B cell (primary cell): ENCODE data around the gene NT5C. TPM values are rescaled to one million over a fixed set of nuclear protein-coding genes. Genes with fewer than 3 reads are reported as not detected.
A peak's percentile ranks its signal among the peaks of the same experiment; 100 is the strongest.

Experiments used
- ATAC-seq: fragments of 200-7000 bp; cut with Tn5 transposase; one replicate; pipeline ENCODE4 v1.10.0; 2021; ENCODE audit warnings: low read depth, mild to moderate bottlenecking, moderate number of reproducible peaks, moderate library complexity
- CTCF ChIA-PET: fragments of 350-600 bp; sonication (Branson Sonifier 250); formaldehyde crosslinking; loops from one replicate; lab custom pipeline; 2021; ENCODE audit warnings: antibody characterized with exemption, inconsistent platforms; lab: Charles Lee
- POLR2A ChIA-PET: fragments of 350-600 bp; sonication (Branson Sonifier 250); formaldehyde crosslinking; loops from one replicate; lab custom pipeline; 2021; ENCODE audit warnings: antibody characterized with exemption; lab: Charles Lee
- DNase-seq: peaks from one replicate; pipeline ENCODE4 v3.0.0; 2013
- H2AFZ ChIP-seq: 2 replicates; pipeline ENCODE4 v1.6.1; 2012; ENCODE audit warnings: mild to moderate bottlenecking, low read depth, low read length; ENCODE audit not compliant: insufficient read depth, poor library complexity, severe bottlenecking
- H3K27ac ChIP-seq, 2 donors: 1 replicate in 1 of 2; 2 replicates in 1 of 2; pipeline ENCODE4 v1.5.1; 2012 to 2013; ENCODE audit warnings: low read length in 2 of 2, mild to moderate bottlenecking in 2 of 2, moderate library complexity in 1 of 2
- H3K27me3 ChIP-seq, 4 experiments: fragments of 200-600 bp in 1 of 4; sonication (generic) in 1 of 4; replicated peaks in 1 of 4; 1 replicate in 2 of 4; 2 replicates in 2 of 4; pipeline versions ENCODE4 v1.6.1 to v1.7.0; 2013 to 2016; ENCODE audit warnings: low read length in 3 of 4, mild to moderate bottlenecking in 2 of 4, mixed read lengths in 1 of 4, moderate library complexity in 1 of 4; ENCODE audit not compliant: insufficient read depth in 4 of 4, control insufficient read depth in 3 of 4; ENCODE audit errors: control extremely low read depth in 1 of 4
- H3K36me3 ChIP-seq, 2 experiments: replicated peaks in 1 of 2; 1 replicate in 1 of 2; 2 replicates in 1 of 2; pipeline versions ENCODE4 v1.6.1 to v1.7.1; 2013; ENCODE audit warnings: low read length in 1 of 2; ENCODE audit not compliant: insufficient read depth in 2 of 2, control insufficient read depth in 1 of 2; ENCODE audit errors: control extremely low read depth in 1 of 2, extremely low read depth in 1 of 2
- H3K4me1 ChIP-seq, 2 donors: fragments of 200-600 bp in 1 of 2; sonication (generic) in 1 of 2; 1 replicate in 1 of 2; 2 replicates in 1 of 2; pipeline versions ENCODE4 v1.5.1 to v1.6.1; 2013 to 2017; ENCODE audit warnings: low read length in 2 of 2; ENCODE audit not compliant: control insufficient read depth in 2 of 2, insufficient read depth in 2 of 2
- H3K4me2 ChIP-seq: replicated peaks from 2 replicates; pipeline ENCODE3; 2012; ENCODE audit warnings: mild to moderate bottlenecking, low read depth, low read length; ENCODE audit not compliant: poor library complexity, severe bottlenecking
- H3K4me3 ChIP-seq, 5 experiments: fragments of 200-600 bp in 1 of 5; sonication (generic) in 1 of 5; 1 replicate in 3 of 5; 2 replicates in 2 of 5; pipeline versions ENCODE4 v1.5.1 to v1.7.0; 2011 to 2016; ENCODE audit warnings: low read length in 4 of 5, mild to moderate bottlenecking in 4 of 5, low read depth in 2 of 5, control low read depth in 1 of 5, moderate library complexity in 1 of 5; ENCODE audit not compliant: insufficient read depth in 1 of 5; ENCODE audit errors: control extremely low read depth in 1 of 5, extremely low read depth in 1 of 5
- H3K79me2 ChIP-seq: fragments of 200-600 bp; sonication (generic); one replicate; pipeline ENCODE4 v1.6.0; 2016; ENCODE audit warnings: low read length; ENCODE audit not compliant: control insufficient read depth, insufficient read depth
- H3K9ac ChIP-seq: fragments of 200-600 bp; sonication (generic); 2 replicates; pipeline ENCODE4 v1.6.1; 2017; ENCODE audit warnings: mild to moderate bottlenecking, low read length, moderate library complexity
- H3K9me3 ChIP-seq, 3 donors: one replicate each; pipeline versions ENCODE4 v1.6.1 to v1.7.1; 2013; ENCODE audit warnings: low read length in 2 of 3; ENCODE audit not compliant: control insufficient read depth in 2 of 3, insufficient read depth in 1 of 3; ENCODE audit errors: control extremely low read depth in 1 of 3
- H4K20me1 ChIP-seq: 2 replicates; pipeline ENCODE4 v1.6.0; 2012; ENCODE audit warnings: mild to moderate bottlenecking, low read length; ENCODE audit not compliant: insufficient read depth, control insufficient read depth, poor library complexity, severe bottlenecking
- H3K27ac Mint-ChIP-seq: one replicate; pipeline ENCODE4 v1.8.0; 2021; ENCODE audit warnings: mixed read lengths
- H3K27me3 Mint-ChIP-seq: one replicate; pipeline ENCODE4 v1.8.0; 2021; ENCODE audit warnings: mixed read lengths
- H3K4me1 Mint-ChIP-seq: one replicate; pipeline ENCODE4 v1.8.0; 2021; ENCODE audit warnings: mixed read lengths
- H3K4me3 Mint-ChIP-seq: one replicate; pipeline ENCODE4 v1.8.0; 2021; ENCODE audit warnings: mixed read lengths
- H3K9me3 Mint-ChIP-seq: one replicate; pipeline ENCODE4 v1.8.0; 2022; ENCODE audit warnings: mixed read lengths; ENCODE audit not compliant: insufficient read depth
- CTCF ChIP-seq: fragments of 200-600 bp; IDR thresholded peaks from one replicate; pipeline ENCODE4 v1.8.0; 2022; ENCODE audit warnings: antibody characterized with exemption, mild to moderate bottlenecking
- EZH2 ChIP-seq: IDR thresholded peaks from 2 replicates; pipeline ENCODE4 v1.6.1; 2012; ENCODE audit warnings: borderline replicate concordance, low read depth, mild to moderate bottlenecking, moderate library complexity, low read length; ENCODE audit not compliant: insufficient read depth, poor library complexity, severe bottlenecking
- WGBS: methylation state at CpG from one replicate; pipeline ENCODE4 v1.1.5; 2013; ENCODE audit warnings: missing lambda C conversion rate; ENCODE audit not compliant: insufficient coverage; 5-methylcytosine and 5-hydroxymethylcytosine counted together
- intact Hi-C: fragments of 100-400 bp; cut with micrococcal nuclease; formaldehyde crosslinking; loops from one replicate; pipeline ENCODE4 v1.10.0; 2022
- polyA plus RNA-seq: library from polyadenylated mRNA; depleted of rRNA; stranded (reverse); fragments of >200 nt; gene quantifications from 2 replicates; pipeline ENCODE4 v1.2.3, GENCODE V29; 2012
- total RNA-seq, 2 donors: library from RNA; stranded (reverse); fragments of 120-200 nt in 1 of 2; gene quantifications; 1 replicate in 1 of 2; 2 replicates in 1 of 2; pipeline versions ENCODE4 v1.2.3 to v1.2.4, GENCODE V29; 2013 to 2022

NT5C gene
- total and polyA plus RNA-seq, 2 donors (not counting 1 experiment from before 2014, with no cell fraction given): 98.9 to 184 TPM

- ChIA-PET POLR2A (interaction anchor here (0.6 to 0.7 kb wide), 2 partner anchors 9 to 18 kb away, joined by 4 to 5 read pairs; no protein-coding TSS in a partner anchor), CTCF (interaction anchor here (3.5 to 13.4 kb wide), 2 partner anchors 13 to 45 kb away, joined by 17 to 262 read pairs; partner anchors contain the start of gene ARMC7)
- H3K27ac ChIP-seq: peak overlapping the region in 1 of 2 donors; percentile 19
- H3K36me3 ChIP-seq: peaks cover 0 to 17% of the 10 kb centered on the region in 2 experiments
- no peak overlapping the region for H2AFZ ChIP-seq
- DNase-seq (no peak), ATAC-seq (no peak)
- H3K27me3 ChIP-seq: no peaks in the 10 kb centered on the region
- no peak for TF ChIP-seq CTCF
- TF ChIP-seq EZH2: no peak
- Mint-ChIP-seq H3K27me3 (no peaks in the 10 kb centered on the region), H3K4me3 (no peak overlapping the region), H3K27ac (peak overlapping the region; percentile 53), H3K9me3 (no peaks in the 10 kb centered on the region), H3K4me1 (peaks cover 56% of the 10 kb centered on the region)
- intact Hi-C loops: no loop called here
- H3K79me2 ChIP-seq: peaks cover 28% of the 10 kb centered on the region
- H3K9me3 ChIP-seq: no peaks in the 10 kb centered on the region
- no peak overlapping the region for H3K4me2 ChIP-seq
- peaks cover 23% of the 10 kb centered on the region for H4K20me1 ChIP-seq
- H3K9ac ChIP-seq: no peak overlapping the region
- no peak overlapping the region for H3K4me3 ChIP-seq
- peaks cover 31 to 45% of the 10 kb centered on the region in 2 donors for H3K4me1 ChIP-seq
- WGBS: 82% methylated on average over 7 of the region's 8 CpGs
These were observed 4.6 kb downstream of the NT5C start for GRCh38 chr17:75126954-75127353.

- Histone ChIP-seq H2AFZ (peak overlapping the region; percentile 33), H3K4me1 (peaks cover 31 to 42% of the 10 kb centered on the region in 2 donors), H3K4me2 (peak overlapping the region; percentile 53), H3K36me3 (peaks cover 0 to 19% of the 10 kb centered on the region in 2 experiments), H4K20me1 (peaks cover 22% of the 10 kb centered on the region), H3K79me2 (peaks cover 28% of the 10 kb centered on the region), H3K4me3 (no peak overlapping the region), H3K9ac (no peak overlapping the region), H3K27ac (peak overlapping the region in 1 of 2 donors; percentile 41), H3K9me3 (no peaks in the 10 kb centered on the region), H3K27me3 (no peaks in the 10 kb centered on the region)
- ChIA-PET POLR2A (no interaction called here), CTCF (interaction anchor here (0.6 to 13.4 kb wide), 4 partner anchors 12 to 763 kb away, joined by 3 to 262 read pairs (median 10); partner anchors contain the start of gene ARMC7)
- Mint-ChIP-seq H3K9me3 (no peaks in the 10 kb centered on the region), H3K4me3 (peak overlapping the region; percentile 43), H3K27ac (peak overlapping the region; percentile 71), H3K27me3 (no peaks in the 10 kb centered on the region), H3K4me1 (peaks cover 56% of the 10 kb centered on the region)
- intact Hi-C loops: no loop called here
- TF ChIP-seq EZH2 (no peak), CTCF (no peak)
- DNase-seq (no peak), ATAC-seq (peak; percentile 13)
- WGBS: 40% methylated on average over 3 of the region's 3 CpGs
These were observed 5.6 kb downstream of the NT5C start for GRCh38 chr17:75125984-75126383.
